H9 (cell line): ENCODE measurements around the gene NECTIN1. TPM values are rescaled to one million over a fixed set of nuclear protein-coding genes. Genes with fewer than 3 reads are reported as not detected.

Source experiments
- DNase-seq: peaks from one replicate; pipeline ENCODE4 v3.0.0-alpha.2; 2017
- H2AFZ ChIP-seq: one replicate; pipeline ENCODE4 v1.6.1; 2013; ENCODE audit warnings: mild to moderate bottlenecking, low read length, control low read depth, moderate library complexity
- H2AK5ac ChIP-seq: 2 replicates; pipeline ENCODE4 v1.6.1; 2013; ENCODE audit warnings: low read length, control low read depth, mixed read lengths; ENCODE audit not compliant: insufficient read length
- H2BK120ac ChIP-seq: one replicate; pipeline ENCODE4 v1.6.1; 2013; ENCODE audit warnings: low read depth, mild to moderate bottlenecking, low read length, control low read depth, inconsistent platforms; ENCODE audit not compliant: poor library complexity, severe bottlenecking
- H2BK12ac ChIP-seq: 2 replicates; pipeline ENCODE4 v1.6.1; 2013; ENCODE audit warnings: low read length, control low read depth, mixed read lengths, low read depth; ENCODE audit not compliant: insufficient read length
- H2BK15ac ChIP-seq: 2 replicates; pipeline ENCODE4 v1.6.1; 2013; ENCODE audit warnings: low read depth, low read length, control low read depth
- H2BK20ac ChIP-seq: one replicate; pipeline ENCODE4 v1.6.1; 2013; ENCODE audit warnings: low read depth, mild to moderate bottlenecking, low read length, control low read depth, inconsistent platforms; ENCODE audit not compliant: poor library complexity, severe bottlenecking
- H2BK5ac ChIP-seq: 2 replicates; pipeline ENCODE4 v1.6.1; 2013; ENCODE audit warnings: low read length, control low read depth, mixed read lengths; ENCODE audit not compliant: insufficient read length
- H3K14ac ChIP-seq: 2 replicates; pipeline ENCODE4 v1.6.1; 2013; ENCODE audit warnings: low read length, control low read depth; ENCODE audit not compliant: insufficient read depth
- H3K18ac ChIP-seq: 2 replicates; pipeline ENCODE4 v1.6.1; 2013; ENCODE audit warnings: low read depth, mild to moderate bottlenecking, mixed read lengths, low read length, control low read depth; ENCODE audit not compliant: insufficient read length
- H3K23ac ChIP-seq: 2 replicates; pipeline ENCODE4 v1.6.1; 2013; ENCODE audit warnings: low read length, control low read depth, mixed read lengths, low read depth; ENCODE audit not compliant: insufficient read length
- H3K23me2 ChIP-seq: 2 replicates; pipeline ENCODE4 v1.6.1; 2013; ENCODE audit warnings: low read depth, mild to moderate bottlenecking, mixed read lengths, low read length, control low read depth; ENCODE audit not compliant: insufficient read length, poor library complexity, severe bottlenecking
- H3K27ac ChIP-seq: 2 replicates; pipeline ENCODE4 v1.5.1; 2013; ENCODE audit warnings: low read length, control low read depth, mixed read lengths, low read depth; ENCODE audit not compliant: insufficient read length
- H3K27me3 ChIP-seq: 2 replicates; pipeline ENCODE4 v1.6.1; 2013; ENCODE audit warnings: low read length, control low read depth, inconsistent platforms; ENCODE audit not compliant: insufficient read depth
- H3K4ac ChIP-seq: 2 replicates; pipeline ENCODE4 v1.6.1; 2013; ENCODE audit warnings: low read depth, mild to moderate bottlenecking, control low read depth, inconsistent platforms, low read length, moderate library complexity
- H3K4me1 ChIP-seq: 2 replicates; pipeline ENCODE4 v1.6.1; 2013; ENCODE audit warnings: low read length, control low read depth, inconsistent platforms; ENCODE audit not compliant: insufficient read depth
- H3K4me2 ChIP-seq: 2 replicates; pipeline ENCODE4 v1.6.1; 2013; ENCODE audit warnings: low read length, control low read depth, mixed read lengths; ENCODE audit not compliant: insufficient read length, insufficient read depth
- H3K56ac ChIP-seq: 2 replicates; pipeline ENCODE4 v1.6.1; 2013; ENCODE audit warnings: low read depth, mild to moderate bottlenecking, mixed read lengths, low read length, control low read depth; ENCODE audit not compliant: insufficient read length
- H3K79me1 ChIP-seq: 2 replicates; pipeline ENCODE4 v1.6.1; 2013; ENCODE audit warnings: low read depth, mild to moderate bottlenecking, moderate library complexity, low read length, control low read depth, inconsistent platforms; ENCODE audit not compliant: insufficient read depth, poor library complexity, severe bottlenecking
- H3K79me2 ChIP-seq: 2 replicates; pipeline ENCODE4 v1.6.1; 2013; ENCODE audit warnings: low read length, control low read depth, inconsistent platforms; ENCODE audit not compliant: insufficient read depth
- H3K9ac ChIP-seq: 2 replicates; pipeline ENCODE4 v1.6.1; 2013; ENCODE audit warnings: low read length, control low read depth, mixed read lengths; ENCODE audit not compliant: insufficient read length; ENCODE audit errors: extremely low read depth
- H3K9me3 ChIP-seq: one replicate; pipeline ENCODE4 v1.6.1; 2013; ENCODE audit warnings: low read depth, low read length, inconsistent platforms; ENCODE audit not compliant: control insufficient read depth
- H3T11ph ChIP-seq: one replicate; pipeline ENCODE4 v1.6.1; 2013; ENCODE audit warnings: mild to moderate bottlenecking, low read length, control low read depth, inconsistent platforms
- H4K20me1 ChIP-seq: one replicate; pipeline ENCODE4 v1.6.1; 2013; ENCODE audit not compliant: control insufficient read depth, insufficient read length, insufficient read depth
- H4K5ac ChIP-seq: 2 replicates; pipeline ENCODE4 v1.6.1; 2013; ENCODE audit warnings: low read depth, mild to moderate bottlenecking, mixed read lengths, low read length, control low read depth; ENCODE audit not compliant: insufficient read length
- H4K8ac ChIP-seq: replicated peaks from 2 replicates; pipeline ENCODE4 v1.6.1; 2013; ENCODE audit warnings: low read length, control low read depth, mixed read lengths, low read depth; ENCODE audit not compliant: insufficient read length
- H4K91ac ChIP-seq: 2 replicates; pipeline ENCODE4 v1.6.1; 2013; ENCODE audit warnings: low read depth, mild to moderate bottlenecking, moderate library complexity, mixed read lengths, low read length, control low read depth; ENCODE audit not compliant: insufficient read length
- H3K27ac Mint-ChIP-seq, 3 experiments: 2 replicates in 2 of 3; 3 replicates in 1 of 3; pipeline ENCODE4 v1.8.0; 2020 to 2021; ENCODE audit warnings: mixed read lengths in 3 of 3, mild to moderate bottlenecking in 1 of 3, moderate library complexity in 1 of 3
- H3K27me3 Mint-ChIP-seq: 2 replicates; pipeline ENCODE4 v1.8.0; 2021; ENCODE audit warnings: low read depth, mild to moderate bottlenecking, moderate library complexity, mixed read lengths
- H3K36me3 Mint-ChIP-seq, 3 experiments: 2 replicates in 2 of 3; 3 replicates in 1 of 3; pipeline ENCODE4 v1.8.0; 2020 to 2021; ENCODE audit warnings: low read depth in 3 of 3, mixed read lengths in 3 of 3; ENCODE audit not compliant: insufficient read depth in 1 of 3
- H3K4me1 Mint-ChIP-seq, 2 experiments: 2 replicates each; pipeline ENCODE4 v1.8.0; 2020; ENCODE audit warnings: mixed read lengths in 2 of 2
- H3K4me3 Mint-ChIP-seq, 2 experiments: 2 replicates in 1 of 2; 3 replicates in 1 of 2; pipeline ENCODE4 v1.8.0; 2020 to 2021; ENCODE audit warnings: mild to moderate bottlenecking in 2 of 2, mixed read lengths in 2 of 2, moderate library complexity in 1 of 2
- H3K9me3 Mint-ChIP-seq, 2 experiments: 2 replicates in 1 of 2; 3 replicates in 1 of 2; pipeline ENCODE4 v1.8.0; 2020; ENCODE audit warnings: mild to moderate bottlenecking in 2 of 2, mixed read lengths in 2 of 2, moderate library complexity in 1 of 2
- WGBS: extraction: QIAGEN DNeasy Blood & Tissue Kit; methylation state at CpG from one replicate; pipeline ENCODE4 v1.1.7; 2013; ENCODE audit warnings: missing lambda C conversion rate, low lambda C conversion rate, mixed read lengths; ENCODE audit not compliant: insufficient read length; ENCODE audit errors: extremely low coverage; 5-methylcytosine and 5-hydroxymethylcytosine counted together
- total RNA-seq: library from RNA; stranded (reverse); gene quantifications from 2 replicates; pipeline ENCODE4 v1.2.1, GENCODE V29; 2021
- TF ChIP-seq, protein P1 (sequence below): fragments of 200-600 bp; sonication (generic); conservative IDR thresholded peaks from 3 replicates; pipeline ENCODE4 v1.8.0; 2021; ENCODE audit warnings: antibody characterized with exemption, mild to moderate bottlenecking

Gene NECTIN1
- total RNA-seq, 1 experiment from 2014 or later, result 113 TPM

DNA sequence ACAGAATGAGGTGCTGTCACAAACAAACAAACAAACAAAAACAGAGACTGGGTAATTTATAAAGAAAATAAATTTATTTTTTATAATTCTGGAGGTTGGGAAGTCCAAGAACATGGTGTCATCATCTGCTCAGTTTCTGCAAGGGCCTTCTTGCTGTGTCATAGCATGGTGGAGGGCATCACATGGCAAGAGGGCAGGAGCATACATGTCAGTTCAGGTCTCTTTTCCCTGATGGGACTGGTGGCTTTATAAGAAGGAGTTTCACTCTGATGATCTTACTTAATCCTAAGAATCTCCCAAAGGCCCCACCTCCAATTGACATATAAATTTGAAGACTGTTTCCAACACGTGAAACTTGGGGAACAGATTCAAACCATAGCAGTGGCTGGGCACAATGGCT lies 135.7 kb downstream of the NECTIN1 start:
- no peak overlapping the region for H3K14ac ChIP-seq
- H4K91ac ChIP-seq, result no peak overlapping the region
- Mint-ChIP-seq H3K9me3 (peaks cover 2 to 8% of the 10 kb centered on the region in 2 experiments; a peak in 3 of 5 replicates), H3K4me1 (peaks cover 24 to 30% of the 10 kb centered on the region in 2 experiments), H3K4me3 (no peak overlapping the region), H3K27ac (no peak overlapping the region), H3K27me3 (peaks cover 17% of the 10 kb centered on the region), H3K36me3 (peaks cover 0 to 4% (median 0%) of the 10 kb centered on the region in 3 experiments; a peak in 2 of 7 replicates)
- H3K23me2 ChIP-seq, result no peaks in the 10 kb centered on the region
- no peak overlapping the region for H2AK5ac ChIP-seq
- no peaks in the 10 kb centered on the region for H3K27me3 ChIP-seq
- no peak overlapping the region for H3K18ac ChIP-seq
- no peak overlapping the region for H3T11ph ChIP-seq
- H4K8ac ChIP-seq, result no peak overlapping the region
- H3K79me2 ChIP-seq, result no peaks in the 10 kb centered on the region
- no peak overlapping the region for H2AFZ ChIP-seq
- H3K27ac ChIP-seq, result no peak overlapping the region
- peaks cover 10% of the 10 kb centered on the region; the same call in 1 of the 2 replicates for H3K4me1 ChIP-seq
- H3K4me2 ChIP-seq, result no peak overlapping the region
- H3K79me1 ChIP-seq, result no peaks in the 10 kb centered on the region
- H3K4ac ChIP-seq, result no peak overlapping the region
- H4K20me1 ChIP-seq, result no peaks in the 10 kb centered on the region
- no peak overlapping the region for H2BK12ac ChIP-seq
- H2BK5ac ChIP-seq, result no peak overlapping the region
- H3K23ac ChIP-seq, result no peak overlapping the region
- no peak overlapping the region for H2BK15ac ChIP-seq
- no peak overlapping the region for H2BK120ac ChIP-seq
- H4K5ac ChIP-seq, result no peak overlapping the region
- H3K56ac ChIP-seq, result no peak overlapping the region
- H3K9ac ChIP-seq, result no peak overlapping the region
- no peaks in the 10 kb centered on the region for H3K9me3 ChIP-seq
- no peak overlapping the region for H2BK20ac ChIP-seq
- no peak for DNase-seq
- TF ChIP-seq, protein P1, sequence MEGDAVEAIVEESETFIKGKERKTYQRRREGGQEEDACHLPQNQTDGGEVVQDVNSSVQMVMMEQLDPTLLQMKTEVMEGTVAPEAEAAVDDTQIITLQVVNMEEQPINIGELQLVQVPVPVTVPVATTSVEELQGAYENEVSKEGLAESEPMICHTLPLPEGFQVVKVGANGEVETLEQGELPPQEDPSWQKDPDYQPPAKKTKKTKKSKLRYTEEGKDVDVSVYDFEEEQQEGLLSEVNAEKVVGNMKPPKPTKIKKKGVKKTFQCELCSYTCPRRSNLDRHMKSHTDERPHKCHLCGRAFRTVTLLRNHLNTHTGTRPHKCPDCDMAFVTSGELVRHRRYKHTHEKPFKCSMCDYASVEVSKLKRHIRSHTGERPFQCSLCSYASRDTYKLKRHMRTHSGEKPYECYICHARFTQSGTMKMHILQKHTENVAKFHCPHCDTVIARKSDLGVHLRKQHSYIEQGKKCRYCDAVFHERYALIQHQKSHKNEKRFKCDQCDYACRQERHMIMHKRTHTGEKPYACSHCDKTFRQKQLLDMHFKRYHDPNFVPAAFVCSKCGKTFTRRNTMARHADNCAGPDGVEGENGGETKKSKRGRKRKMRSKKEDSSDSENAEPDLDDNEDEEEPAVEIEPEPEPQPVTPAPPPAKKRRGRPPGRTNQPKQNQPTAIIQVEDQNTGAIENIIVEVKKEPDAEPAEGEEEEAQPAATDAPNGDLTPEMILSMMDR, result no peak
- no CpG with 5 or more reads among the region's 1 CpG for WGBS
